ENCODE results near the gene CCDC122.

GRCh38 chr13:43877326-43877725 is 2.2 kb downstream of the CCDC122 start:
- TF ChIP-seq CTCF (IDR thresholded peaks at IDR 0.05) (no peak), POLR2AphosphoS5 (IDR thresholded peaks at IDR 0.05; ENCODE audit: low read depth, low read length) (no peak), REST (IDR thresholded peaks at IDR 0.05; ENCODE audit: insufficient read depth in 1 of 2, low read depth in 2 of 2, low read length in 1 of 2) (no peak), TCF7L2 (IDR thresholded peaks at IDR 0.05; ENCODE audit: low read depth, low read length) (no peak), SIN3A (IDR thresholded peaks at IDR 0.05; ENCODE audit: borderline replicate concordance, insufficient read depth, low read depth, low read length) (no peak)
